Breast epithelium (tissue), 4 donors: ENCODE results near the gene VWF. TPM values are rescaled to one million over a fixed set of nuclear protein-coding genes. Genes with fewer than 3 reads are reported as not detected.

Source experiments
- DNase-seq, 2 donors: peaks; one replicate each; pipeline ENCODE4 v3.0.0-alpha.2; 2019; ENCODE audit warnings: low spot score in 2 of 2
- H3K27ac ChIP-seq, 2 donors: fragments of 200-600 bp; sonication (generic) in 1 of 2; one replicate each; pipeline ENCODE4 v1.5.1; 2016 to 2019; ENCODE audit warnings: mild to moderate bottlenecking in 1 of 2
- H3K27me3 ChIP-seq, 2 donors: fragments of 200-600 bp; sonication (generic) in 1 of 2; one replicate each; pipeline versions ENCODE4 v1.5.1 to v1.6.0; 2017 to 2019; ENCODE audit warnings: control low read depth in 1 of 2, mild to moderate bottlenecking in 1 of 2
- H3K36me3 ChIP-seq: fragments of 200-600 bp; one replicate; pipeline ENCODE4 v1.5.1; 2019
- H3K4me1 ChIP-seq, 2 donors: fragments of 200-600 bp; sonication (generic); one replicate each; pipeline ENCODE4 v1.5.1; 2016 to 2019; ENCODE audit warnings: control low read depth in 1 of 2
- H3K4me3 ChIP-seq, 3 donors: fragments of 200-600 bp; sonication (generic); 1 replicate in 2 of 3; 2 replicates in 1 of 3; pipeline ENCODE4 v1.5.1; 2016 to 2019; ENCODE audit warnings: mild to moderate bottlenecking in 3 of 3, moderate library complexity in 2 of 3
- H3K9me3 ChIP-seq, 2 donors: fragments of 200-600 bp; sonication (generic) in 1 of 2; one replicate each; pipeline ENCODE4 v1.5.1; 2016 to 2019; ENCODE audit warnings: control low read depth in 1 of 2
- POLR2A ChIP-seq: fragments of 450-650 bp; IDR thresholded peaks from one replicate; pipeline ENCODE4 v1.6.1; 2016; ENCODE audit warnings: antibody characterized with exemption, mild to moderate bottlenecking, moderate library complexity
- POLR2AphosphoS5 ChIP-seq, 3 donors: sonication (generic); formaldehyde crosslinking; IDR thresholded peaks; one replicate each; pipeline ENCODE4 v1.6.1; 2017; ENCODE audit warnings: antibody characterized with exemption in 3 of 3
- intact Hi-C: fragments of 100-400 bp; cut with DNase I; formaldehyde crosslinking; loops from one replicate; pipeline ENCODE4 v1.15.1; 2023; ENCODE audit warnings: low total_unique reads
- total RNA-seq, 3 donors: library from RNA; depleted of rRNA; stranded (reverse); fragments of >200 nt; gene quantifications; one replicate each; pipeline ENCODE4 v1.1.0, GENCODE V29; 2016
- TF ChIP-seq, protein P1 (sequence below), 3 donors: fragments of 450-650 bp; IDR thresholded peaks; one replicate each; pipeline ENCODE4 v1.5.1; 2016 to 2017; ENCODE audit warnings: antibody characterized with exemption in 3 of 3, mild to moderate bottlenecking in 3 of 3, moderate library complexity in 3 of 3

The VWF gene
- total RNA-seq, 3 donors from 2014 or later, result 60.3 to 267 (median 117) TPM

GRCh38 chr12:6084969-6085450 is 39.5 kb downstream of the VWF start:
- no peak for DNase-seq
- no peaks in the 10 kb centered on the region for H3K36me3 ChIP-seq
- H3K4me3 ChIP-seq, result no peak overlapping the region
- intact Hi-C loops, result no loop called here
- H3K9me3 ChIP-seq, result no peaks in the 10 kb centered on the region
- H3K4me1 ChIP-seq, result peaks cover 0 to 15% of the 10 kb centered on the region in 2 donors
- H3K27ac ChIP-seq, result no peak overlapping the region
- H3K27me3 ChIP-seq, result no peaks in the 10 kb centered on the region
- no peak for TF ChIP-seq POLR2AphosphoS5 (IDR thresholded peaks at IDR 0.05)
- no peak for TF ChIP-seq POLR2A
- TF ChIP-seq, protein P1, sequence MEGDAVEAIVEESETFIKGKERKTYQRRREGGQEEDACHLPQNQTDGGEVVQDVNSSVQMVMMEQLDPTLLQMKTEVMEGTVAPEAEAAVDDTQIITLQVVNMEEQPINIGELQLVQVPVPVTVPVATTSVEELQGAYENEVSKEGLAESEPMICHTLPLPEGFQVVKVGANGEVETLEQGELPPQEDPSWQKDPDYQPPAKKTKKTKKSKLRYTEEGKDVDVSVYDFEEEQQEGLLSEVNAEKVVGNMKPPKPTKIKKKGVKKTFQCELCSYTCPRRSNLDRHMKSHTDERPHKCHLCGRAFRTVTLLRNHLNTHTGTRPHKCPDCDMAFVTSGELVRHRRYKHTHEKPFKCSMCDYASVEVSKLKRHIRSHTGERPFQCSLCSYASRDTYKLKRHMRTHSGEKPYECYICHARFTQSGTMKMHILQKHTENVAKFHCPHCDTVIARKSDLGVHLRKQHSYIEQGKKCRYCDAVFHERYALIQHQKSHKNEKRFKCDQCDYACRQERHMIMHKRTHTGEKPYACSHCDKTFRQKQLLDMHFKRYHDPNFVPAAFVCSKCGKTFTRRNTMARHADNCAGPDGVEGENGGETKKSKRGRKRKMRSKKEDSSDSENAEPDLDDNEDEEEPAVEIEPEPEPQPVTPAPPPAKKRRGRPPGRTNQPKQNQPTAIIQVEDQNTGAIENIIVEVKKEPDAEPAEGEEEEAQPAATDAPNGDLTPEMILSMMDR (IDR thresholded peaks at IDR 0.05), result no peak

DNA sequence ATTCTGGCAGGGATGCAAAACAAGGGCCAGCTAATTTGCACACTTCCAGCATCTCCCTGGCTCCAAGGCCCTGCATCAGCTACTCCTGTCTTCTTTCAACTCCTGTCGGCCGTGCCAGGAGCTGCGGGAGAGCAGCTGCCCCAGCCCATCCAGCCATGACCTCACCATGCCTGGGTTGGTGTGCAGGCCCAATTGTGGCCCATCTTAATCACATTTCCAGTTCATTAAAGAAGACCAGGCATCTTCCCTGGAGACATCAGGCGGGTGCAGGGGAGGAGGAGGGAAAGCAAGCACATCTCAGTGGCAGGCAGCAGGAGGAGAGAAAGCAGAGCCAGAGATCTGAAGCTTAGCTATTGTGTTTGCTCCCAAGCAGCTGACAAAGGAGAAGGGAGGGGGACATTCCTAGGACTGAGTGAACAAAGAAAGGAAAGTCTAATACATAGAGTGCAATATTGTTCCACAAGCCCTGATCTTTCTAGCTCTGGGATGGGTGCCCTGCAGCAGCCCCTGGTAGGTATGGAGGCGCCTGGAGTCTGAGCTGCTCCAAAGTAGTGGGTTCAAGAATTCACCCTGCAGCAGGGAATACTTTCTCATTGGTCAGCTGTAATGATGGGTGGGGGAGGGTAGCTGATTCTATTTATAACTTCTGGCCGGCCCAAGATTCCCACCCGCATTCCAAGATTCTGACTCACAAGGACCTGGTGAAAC is 40.1 kb downstream of the VWF start:
- TF ChIP-seq POLR2AphosphoS5 (IDR thresholded peaks at IDR 0.05), result no peak
- no peak for TF ChIP-seq POLR2A
- TF ChIP-seq, protein P1 (IDR thresholded peaks at IDR 0.05), result no peak
- no peaks in the 10 kb centered on the region for H3K36me3 ChIP-seq
- H3K27ac ChIP-seq, result no peak overlapping the region
- no peaks in the 10 kb centered on the region for H3K9me3 ChIP-seq
- intact Hi-C loops, result no loop called here
- H3K4me3 ChIP-seq, result no peak overlapping the region
- no peaks in the 10 kb centered on the region for H3K27me3 ChIP-seq
- peak in 1 of 2 donors; percentile 36 for DNase-seq
- peaks cover 0 to 14% of the 10 kb centered on the region in 2 donors for H3K4me1 ChIP-seq

DNA sequence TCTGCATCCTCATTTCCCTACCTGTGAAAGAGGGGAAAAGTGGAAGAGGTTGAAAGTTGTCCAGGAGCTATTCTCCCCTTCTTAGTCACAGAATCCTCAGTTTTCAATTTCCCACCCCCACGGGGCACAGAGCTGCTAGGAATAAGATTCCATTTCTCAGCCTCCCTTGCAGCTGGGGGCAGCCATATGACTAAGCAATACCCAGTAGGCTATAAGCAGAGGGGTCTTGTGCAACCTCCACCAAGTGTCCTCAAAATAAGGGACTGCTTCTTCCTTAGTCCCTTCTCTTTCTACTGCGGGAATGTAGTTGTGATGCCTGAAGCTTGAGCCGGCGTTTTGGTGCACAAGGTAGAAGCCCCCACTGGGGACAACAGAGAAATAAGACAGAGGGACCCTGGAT is 40.9 kb downstream of the VWF start:
- no peak for TF ChIP-seq POLR2A
- no peak for TF ChIP-seq POLR2AphosphoS5 (IDR thresholded peaks at IDR 0.05)
- TF ChIP-seq, protein P1 (IDR thresholded peaks at IDR 0.05), result no peak
- Histone ChIP-seq H3K36me3 (no peaks in the 10 kb centered on the region), H3K27me3 (no peaks in the 10 kb centered on the region), H3K4me3 (no peak overlapping the region), H3K4me1 (peaks cover 0 to 8% of the 10 kb centered on the region in 2 donors), H3K27ac (no peak overlapping the region), H3K9me3 (no peaks in the 10 kb centered on the region)
- no peak for DNase-seq
- intact Hi-C loops, result no loop called here

- H3K36me3 ChIP-seq, result no peaks in the 10 kb centered on the region
- intact Hi-C loops, result no loop called here
- no peak overlapping the region for H3K4me3 ChIP-seq
- H3K27ac ChIP-seq, result no peak overlapping the region
- TF ChIP-seq POLR2AphosphoS5 (IDR thresholded peaks at IDR 0.05), result no peak
- H3K27me3 ChIP-seq, result no peaks in the 10 kb centered on the region
- peaks cover 0 to 8% of the 10 kb centered on the region in 2 donors for H3K4me1 ChIP-seq
- no peaks in the 10 kb centered on the region for H3K9me3 ChIP-seq
- no peak for DNase-seq
Observed at GRCh38 chr12:6082613-6083012, 41.9 kb downstream of the VWF start.

DNA sequence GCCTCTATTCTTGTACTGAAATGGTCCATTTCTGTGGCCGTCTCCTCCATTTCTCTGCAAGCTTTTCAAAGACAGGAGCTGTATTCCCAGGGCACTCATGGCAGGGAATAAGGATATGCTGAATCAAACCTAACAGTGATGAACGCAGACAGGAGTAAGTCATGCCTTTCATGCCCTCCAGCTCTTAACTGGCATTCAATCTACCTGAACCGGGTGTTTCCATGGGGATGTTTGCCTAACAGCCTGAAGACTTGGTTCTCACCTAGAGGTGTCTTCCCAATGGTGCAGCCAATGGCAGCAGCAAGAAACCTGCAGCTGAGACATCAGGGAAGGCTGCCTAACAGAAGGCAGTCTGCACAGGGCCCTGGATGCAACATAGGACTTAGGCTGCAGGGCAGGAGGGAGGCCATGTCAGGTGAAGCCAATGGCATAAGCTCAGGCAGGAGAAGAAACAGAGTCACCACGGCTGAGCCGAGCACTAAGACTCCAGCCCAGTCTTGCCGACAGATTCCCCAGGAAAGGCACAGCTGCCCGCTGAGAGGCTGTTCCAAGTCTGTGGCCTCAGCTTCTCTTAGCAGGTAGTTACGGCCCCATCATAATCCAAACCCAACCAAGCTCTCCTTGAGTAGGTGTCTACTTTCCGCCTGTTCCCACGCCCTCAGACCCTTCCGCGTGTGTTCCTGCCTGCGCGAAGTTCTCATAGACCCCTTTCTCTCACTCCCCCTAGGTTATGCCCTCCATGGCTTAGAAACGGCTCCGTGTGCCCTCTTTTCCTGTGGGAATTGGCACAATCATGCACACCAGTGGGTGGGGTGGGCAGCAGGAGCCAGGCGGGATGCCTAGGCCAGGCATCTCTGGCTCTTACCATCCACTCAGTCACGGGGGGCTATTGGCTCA is 44.1 kb downstream of the VWF start:
- intact Hi-C loops, result no loop called here
- TF ChIP-seq POLR2AphosphoS5 (IDR thresholded peaks at IDR 0.05) (no peak), POLR2A (no peak)
- TF ChIP-seq, protein P1 (IDR thresholded peaks at IDR 0.05), result no peak
- no peak overlapping the region for H3K4me3 ChIP-seq
- no peaks in the 10 kb centered on the region for H3K9me3 ChIP-seq
- no peaks in the 10 kb centered on the region for H3K27me3 ChIP-seq
- H3K36me3 ChIP-seq, result no peaks in the 10 kb centered on the region
- DNase-seq, result peak in 1 of 2 donors; percentile 20
- no peak overlapping the region for H3K27ac ChIP-seq
- peaks cover 0 to 8% of the 10 kb centered on the region in 2 donors for H3K4me1 ChIP-seq
